HEK293 (cell line): ENCODE data around the gene NCOA6.

ENCODE experiments used
- CTCF ChIA-PET: fragments of 350-600 bp; formaldehyde crosslinking; extraction: SDS; loops from one replicate; lab custom pipeline; 2021; ENCODE audit warnings: antibody characterized with exemption; lab: Yijun Ruan, JAX
- POLR2A ChIA-PET: fragments of 300-600 bp; formaldehyde crosslinking; extraction: SDS; loops from one replicate; lab custom pipeline; 2020; ENCODE audit warnings: antibody characterized with exemption, inconsistent platforms; lab: Yijun Ruan, JAX
- H3K27ac ChIP-seq: fragments of 200-500 bp; sonication (Bioruptor generic); 2 replicates; pipeline ENCODE4 v1.5.1; 2014; ENCODE audit warnings: low read depth, low read length, control low read depth, inconsistent platforms; ENCODE audit errors: extremely low read depth
- H3K36me3 ChIP-seq, 2 experiments: fragments of 200-500 bp in 1 of 2; sonication (Bioruptor generic) in 1 of 2; 1 replicate in 1 of 2; 2 replicates in 1 of 2; pipeline ENCODE4 v1.5.1; 2014 to 2017; ENCODE audit warnings: inconsistent platforms in 2 of 2, low read length in 2 of 2; ENCODE audit not compliant: control insufficient read depth in 2 of 2, insufficient read depth in 1 of 2
- H3K4me1 ChIP-seq: fragments of 200-500 bp; sonication (Bioruptor generic); 2 replicates; pipeline ENCODE4 v1.5.1; 2014; ENCODE audit warnings: mild to moderate bottlenecking, low read length, inconsistent platforms; ENCODE audit not compliant: control insufficient read depth, insufficient read depth
- H3K4me3 ChIP-seq: 2 replicates; pipeline ENCODE4 v1.5.1; 2011; ENCODE audit warnings: low read depth, mild to moderate bottlenecking, control low read depth, low read length, moderate library complexity
- H3K9me3 ChIP-seq: fragments of 200-500 bp; sonication (Bioruptor generic); 2 replicates; pipeline ENCODE4 v1.5.1; 2014; ENCODE audit warnings: low read depth, low read length, inconsistent platforms; ENCODE audit not compliant: control insufficient read depth, insufficient read depth
- INSM2 ChIP-seq: fragments of 450-650 bp; formaldehyde crosslinking; IDR thresholded peaks from 2 replicates; pipeline ENCODE4 v1.5.1; 2016; ENCODE audit warnings: missing biosample characterization, missing genetic modification characterization
- KLF16 ChIP-seq: fragments of 450-650 bp; formaldehyde crosslinking; IDR thresholded peaks from 2 replicates; pipeline ENCODE4 v1.5.1; 2017; ENCODE audit warnings: missing biosample characterization, missing genetic modification characterization
- KLF7 ChIP-seq: fragments of 450-650 bp; formaldehyde crosslinking; IDR thresholded peaks from 2 replicates; pipeline ENCODE4 v1.5.1; 2016; ENCODE audit warnings: missing biosample characterization, missing genetic modification characterization, borderline replicate concordance
- PRDM1 ChIP-seq: fragments of 450-650 bp; formaldehyde crosslinking; IDR thresholded peaks from 2 replicates; pipeline ENCODE4; 2016; ENCODE audit warnings: missing biosample characterization, missing genetic modification characterization
- RBAK ChIP-seq: fragments of 450-650 bp; formaldehyde crosslinking; IDR thresholded peaks from 2 replicates; pipeline ENCODE4 v1.5.1; 2016; ENCODE audit warnings: missing biosample characterization, missing genetic modification characterization
- ZFP37 ChIP-seq: fragments of 450-650 bp; formaldehyde crosslinking; IDR thresholded peaks from 2 replicates; pipeline ENCODE4 v1.5.1; 2016; ENCODE audit warnings: missing biosample characterization, missing genetic modification characterization
- ZNF112 ChIP-seq: fragments of 450-650 bp; formaldehyde crosslinking; IDR thresholded peaks from 2 replicates; pipeline ENCODE4 v1.5.0; 2017; ENCODE audit warnings: missing biosample characterization, missing genetic modification characterization
- ZNF140 ChIP-seq: fragments of 450-650 bp; formaldehyde crosslinking; IDR thresholded peaks from 2 replicates; pipeline ENCODE4 v1.5.1; 2016; ENCODE audit warnings: missing biosample characterization, missing genetic modification characterization
- ZNF501 ChIP-seq: fragments of 450-650 bp; formaldehyde crosslinking; IDR thresholded peaks from 2 replicates; pipeline ENCODE4 v1.5.1; 2016; ENCODE audit warnings: missing biosample characterization, missing genetic modification characterization
- ZNF514 ChIP-seq: fragments of 450-650 bp; formaldehyde crosslinking; IDR thresholded peaks from 2 replicates; pipeline ENCODE4 v1.5.1; 2016; ENCODE audit warnings: missing biosample characterization, missing genetic modification characterization
- ZNF610 ChIP-seq: fragments of 450-650 bp; formaldehyde crosslinking; IDR thresholded peaks from 2 replicates; pipeline ENCODE4 v1.5.1; 2016; ENCODE audit warnings: missing biosample characterization, missing genetic modification characterization, borderline replicate concordance
- ZNF701 ChIP-seq: fragments of 450-650 bp; formaldehyde crosslinking; IDR thresholded peaks from 2 replicates; pipeline ENCODE4 v1.5.1; 2016; ENCODE audit warnings: missing biosample characterization, missing genetic modification characterization
- ZNF707 ChIP-seq: fragments of 450-650 bp; formaldehyde crosslinking; IDR thresholded peaks from 2 replicates; pipeline ENCODE4 v1.5.1; 2016; ENCODE audit warnings: missing biosample characterization, missing genetic modification characterization
- ZSCAN23 ChIP-seq: fragments of 450-650 bp; formaldehyde crosslinking; IDR thresholded peaks from 2 replicates; pipeline ENCODE4 v1.5.1; 2016; ENCODE audit warnings: missing biosample characterization, missing genetic modification characterization
- TF ChIP-seq, protein P1 (sequence below): fragments of 450-650 bp; formaldehyde crosslinking; IDR thresholded peaks from 2 replicates; pipeline ENCODE4 v1.5.1; 2016; ENCODE audit warnings: missing biosample characterization, missing genetic modification characterization

NCOA6 gene

GRCh38 chr20:34754611-34755010 is 70.8 kb downstream of the NCOA6 start (continued):
- TF ChIP-seq ZNF501 (tag by site-specific recombination), result no peak
- TF ChIP-seq ZNF610 (tag by site-specific recombination), result no peak

GRCh38 chr20:34753706-34754461 is 71.6 kb downstream of the NCOA6 start:
- ChIA-PET CTCF (interaction anchor here (0.6 to 1.3 kb wide), 4 partner anchors 16 to 40 kb away, joined by 3 to 7 read pairs (median 4); no protein-coding TSS in a partner anchor), POLR2A (no interaction called here)
- Histone ChIP-seq H3K9me3 (no peaks in the 10 kb centered on the region), H3K36me3 (peaks cover 19 to 81% of the 10 kb centered on the region in 2 experiments; a peak in 2 of 3 replicates), H3K4me3 (no peak overlapping the region), H3K27ac (no peak overlapping the region), H3K4me1 (no peaks in the 10 kb centered on the region)
- TF ChIP-seq RBAK (tag by site-specific recombination), result no peak
- TF ChIP-seq, protein P1, sequence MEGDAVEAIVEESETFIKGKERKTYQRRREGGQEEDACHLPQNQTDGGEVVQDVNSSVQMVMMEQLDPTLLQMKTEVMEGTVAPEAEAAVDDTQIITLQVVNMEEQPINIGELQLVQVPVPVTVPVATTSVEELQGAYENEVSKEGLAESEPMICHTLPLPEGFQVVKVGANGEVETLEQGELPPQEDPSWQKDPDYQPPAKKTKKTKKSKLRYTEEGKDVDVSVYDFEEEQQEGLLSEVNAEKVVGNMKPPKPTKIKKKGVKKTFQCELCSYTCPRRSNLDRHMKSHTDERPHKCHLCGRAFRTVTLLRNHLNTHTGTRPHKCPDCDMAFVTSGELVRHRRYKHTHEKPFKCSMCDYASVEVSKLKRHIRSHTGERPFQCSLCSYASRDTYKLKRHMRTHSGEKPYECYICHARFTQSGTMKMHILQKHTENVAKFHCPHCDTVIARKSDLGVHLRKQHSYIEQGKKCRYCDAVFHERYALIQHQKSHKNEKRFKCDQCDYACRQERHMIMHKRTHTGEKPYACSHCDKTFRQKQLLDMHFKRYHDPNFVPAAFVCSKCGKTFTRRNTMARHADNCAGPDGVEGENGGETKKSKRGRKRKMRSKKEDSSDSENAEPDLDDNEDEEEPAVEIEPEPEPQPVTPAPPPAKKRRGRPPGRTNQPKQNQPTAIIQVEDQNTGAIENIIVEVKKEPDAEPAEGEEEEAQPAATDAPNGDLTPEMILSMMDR (tag by site-specific recombination), result peak; percentile 9; the same call in 1 of the 2 replicates

- Histone ChIP-seq H3K9me3 (no peaks in the 10 kb centered on the region), H3K4me3 (no peak overlapping the region), H3K36me3 (peaks cover 11 to 77% of the 10 kb centered on the region in 2 experiments; a peak in 2 of 3 replicates), H3K27ac (no peak overlapping the region), H3K4me1 (no peaks in the 10 kb centered on the region)
- CTCF ChIA-PET, result interaction anchor here (1.8 kb wide), 1 partner anchor 18 kb away, joined by 6 read pairs; no protein-coding TSS in a partner anchor
- TF ChIP-seq ZNF112 (tag by site-specific recombination) (no peak), INSM2 (tag by site-specific recombination) (no peak), ZNF701 (tag by site-specific recombination) (no peak), ZNF140 (no peak), KLF16 (tag by site-specific recombination) (no peak)
- POLR2A ChIA-PET, result interaction anchor here (0.6 to 0.7 kb wide), 2 partner anchors 20 to 439 kb away, joined by 3 to 5 read pairs; no protein-coding TSS in a partner anchor
Measured at GRCh38 chr20:34751453-34751852, 74.0 kb downstream of the NCOA6 start.

DNA sequence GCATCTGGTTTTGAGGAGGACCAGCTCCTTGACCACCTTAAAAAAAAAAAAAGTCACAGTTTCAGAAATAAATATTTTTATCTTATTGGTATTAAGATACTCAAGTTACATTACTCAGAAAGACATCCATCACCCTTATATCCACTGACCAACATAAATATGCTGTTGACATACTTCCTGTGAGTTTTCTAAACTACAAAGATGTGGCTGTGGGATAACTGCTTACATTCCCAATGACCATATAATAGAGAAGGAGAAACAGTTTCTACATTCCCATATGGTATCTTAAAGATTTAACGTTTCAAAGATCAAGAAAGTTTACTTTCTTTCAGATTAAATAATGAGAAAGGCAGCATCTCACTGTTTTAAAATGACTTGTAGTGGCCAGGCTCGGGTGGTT is 75.0 kb downstream of the NCOA6 start:
- H3K4me3 ChIP-seq, result no peak overlapping the region
- no peaks in the 10 kb centered on the region for H3K4me1 ChIP-seq
- no peak for TF ChIP-seq ZNF707 (tag by site-specific recombination)
- no peak for TF ChIP-seq KLF7 (tag by site-specific recombination)
- no peak for TF ChIP-seq PRDM1 (tag by site-specific recombination)
- TF ChIP-seq, all 188 proteins: peak for 0
- Histone ChIP-seq H3K9me3 (no peaks in the 10 kb centered on the region), H3K27ac (no peak overlapping the region), H3K36me3 (peaks cover 16 to 79% of the 10 kb centered on the region in 2 experiments; a peak in 2 of 3 replicates)
- POLR2A ChIA-PET, result no interaction called here
- CTCF ChIA-PET, result no interaction called here

- TF ChIP-seq ZFP37 (no peak), ZNF514 (tag by site-specific recombination) (no peak), ZSCAN23 (tag by site-specific recombination) (no peak)
- peaks cover 17 to 77% of the 10 kb centered on the region in 2 experiments for H3K36me3 ChIP-seq
- ChIA-PET POLR2A (no interaction called here), CTCF (interaction anchor here (0.6 to 2.9 kb wide), 6 partner anchors 9 to 436 kb away, joined by 3 to 8 read pairs (median 4); no protein-coding TSS in a partner anchor)
- H3K4me1 ChIP-seq, result no peaks in the 10 kb centered on the region
- H3K9me3 ChIP-seq, result no peaks in the 10 kb centered on the region
- no peak overlapping the region for H3K4me3 ChIP-seq
- no peak overlapping the region for H3K27ac ChIP-seq
Measured at GRCh38 chr20:34748709-34749108, 76.7 kb downstream of the NCOA6 start.
